ENCODE measurements around the gene TMEM238L. TPM values are rescaled to one million over a fixed set of nuclear protein-coding genes. Genes with fewer than 3 reads are reported as not detected.

Gene TMEM238L
- total RNA-seq, 4 donors from 2014 or later = 0.23 to 7.0 (median 3.1) TPM

DNA sequence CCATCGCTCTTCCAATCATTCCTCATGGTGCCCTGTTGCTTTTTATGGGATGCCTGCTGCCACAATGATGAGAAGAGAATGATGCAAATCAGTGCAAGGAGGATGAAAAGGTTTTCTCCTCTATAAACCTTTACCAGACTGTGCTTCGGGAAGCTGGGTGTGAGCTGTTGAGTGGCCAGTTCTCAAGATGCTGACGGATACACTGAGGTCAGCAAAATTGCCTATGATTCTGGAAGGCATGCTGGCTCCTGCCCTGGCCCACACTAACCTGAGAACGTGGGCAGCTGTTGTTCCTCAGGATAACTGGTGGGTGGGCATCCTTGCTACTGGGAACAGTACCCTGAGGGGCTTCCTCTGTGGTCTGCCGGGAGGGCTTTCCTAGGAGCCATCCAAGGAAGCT, 34.8 kb upstream of the TMEM238L start:
- H3K4me3 ChIP-seq (ENCODE audit: low read depth, poor library complexity, severe bottlenecking) = no peak overlapping the region
- WGBS, 2 donors = 74 to 78% methylated on average over 5 of the region's 5 CpGs
- TF ChIP-seq, protein P1, sequence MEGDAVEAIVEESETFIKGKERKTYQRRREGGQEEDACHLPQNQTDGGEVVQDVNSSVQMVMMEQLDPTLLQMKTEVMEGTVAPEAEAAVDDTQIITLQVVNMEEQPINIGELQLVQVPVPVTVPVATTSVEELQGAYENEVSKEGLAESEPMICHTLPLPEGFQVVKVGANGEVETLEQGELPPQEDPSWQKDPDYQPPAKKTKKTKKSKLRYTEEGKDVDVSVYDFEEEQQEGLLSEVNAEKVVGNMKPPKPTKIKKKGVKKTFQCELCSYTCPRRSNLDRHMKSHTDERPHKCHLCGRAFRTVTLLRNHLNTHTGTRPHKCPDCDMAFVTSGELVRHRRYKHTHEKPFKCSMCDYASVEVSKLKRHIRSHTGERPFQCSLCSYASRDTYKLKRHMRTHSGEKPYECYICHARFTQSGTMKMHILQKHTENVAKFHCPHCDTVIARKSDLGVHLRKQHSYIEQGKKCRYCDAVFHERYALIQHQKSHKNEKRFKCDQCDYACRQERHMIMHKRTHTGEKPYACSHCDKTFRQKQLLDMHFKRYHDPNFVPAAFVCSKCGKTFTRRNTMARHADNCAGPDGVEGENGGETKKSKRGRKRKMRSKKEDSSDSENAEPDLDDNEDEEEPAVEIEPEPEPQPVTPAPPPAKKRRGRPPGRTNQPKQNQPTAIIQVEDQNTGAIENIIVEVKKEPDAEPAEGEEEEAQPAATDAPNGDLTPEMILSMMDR (IDR thresholded peaks at IDR 0.05) = no peak
- TF ChIP-seq POLR2A (IDR thresholded peaks at IDR 0.05) = no peak
- intact Hi-C loops (cut with DNase I; ENCODE audit: low total_unique reads) = loop anchor here (5.0 kb wide), 1 partner anchor 81 kb away; no protein-coding TSS in a partner anchor
- DNase-seq (ENCODE audit: low spot score in 2 of 2) = no peak

- no peak for DNase-seq (ENCODE audit: low spot score in 2 of 2)
- H3K4me3 ChIP-seq (ENCODE audit: low read depth, poor library complexity, severe bottlenecking) = no peak within 1 kb of the TSS
- intact Hi-C loops (cut with DNase I; ENCODE audit: low total_unique reads) = loop anchor here (5.0 kb wide), 1 partner anchor 81 kb away; no protein-coding TSS in a partner anchor
- 69 to 77% methylated on average over 8 of the region's 8 CpGs for WGBS, 2 donors
- no peak for TF ChIP-seq POLR2A (IDR thresholded peaks at IDR 0.05)
- TF ChIP-seq, protein P1 (IDR thresholded peaks at IDR 0.05) = no peak
These were observed 34.0 kb upstream of the TMEM238L start, which contains the start of gene PIRT for GRCh38 chr17:10837921-10838320. Gene PIRT (minus strand): TSS chr17:10838087. CDS start chr17:10825645, 12,442 bp downstream.

DNA sequence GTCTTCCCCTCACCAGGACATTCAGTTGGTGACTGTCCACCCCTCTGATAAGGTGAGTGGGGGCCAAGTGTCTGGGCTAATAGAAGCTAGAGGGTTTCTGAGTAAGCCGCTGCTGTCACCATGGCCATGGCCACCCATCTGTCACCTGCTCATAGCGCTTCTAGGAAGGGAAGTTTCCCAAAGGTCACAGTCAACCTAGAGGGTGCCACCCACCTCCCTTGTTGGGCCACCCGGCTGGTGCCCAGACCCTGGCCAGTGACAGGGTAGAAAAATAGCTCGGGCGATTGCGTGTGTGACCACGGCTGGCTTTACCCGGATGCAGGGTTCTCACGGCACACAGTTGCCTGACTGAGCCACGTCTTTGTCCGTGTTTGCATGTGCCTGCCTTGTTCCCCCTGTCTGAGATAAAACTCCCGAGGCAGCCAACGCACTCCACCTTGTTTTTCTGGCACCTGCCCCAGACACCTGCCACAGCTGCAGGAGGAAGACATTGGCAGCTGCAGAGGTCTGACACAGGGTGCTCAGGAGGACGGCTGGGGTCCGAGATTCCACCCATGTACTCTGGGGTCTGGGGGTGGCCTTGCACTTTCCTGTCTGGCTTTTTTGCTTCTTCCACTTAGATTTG, 33.2 kb upstream of the TMEM238L start:
- WGBS, 2 donors = 47 to 67% methylated on average over 15 of the region's 15 CpGs
- DNase-seq (ENCODE audit: low spot score in 2 of 2) = no peak
- TF ChIP-seq, protein P1 (IDR thresholded peaks at IDR 0.05) = no peak
- TF ChIP-seq POLR2A (IDR thresholded peaks at IDR 0.05) = no peak
- intact Hi-C loops (cut with DNase I; ENCODE audit: low total_unique reads) = loop anchor here (5.0 kb wide), 1 partner anchor 80 kb away; no protein-coding TSS in a partner anchor
- no peak overlapping the region for H3K4me3 ChIP-seq (ENCODE audit: low read depth, poor library complexity, severe bottlenecking)

- WGBS, 2 donors = 88 to 89% methylated on average over 7 of the region's 7 CpGs
- intact Hi-C loops (cut with DNase I; ENCODE audit: low total_unique reads) = loop anchor here (5.0 kb wide), 1 partner anchor 79 kb away; no protein-coding TSS in a partner anchor
- TF ChIP-seq, protein P1 (IDR thresholded peaks at IDR 0.05) = no peak
- TF ChIP-seq POLR2A (IDR thresholded peaks at IDR 0.05) = no peak
These were observed 32.2 kb upstream of the TMEM238L start for GRCh38 chr17:10836145-10836544.

GRCh38 chr17:10831696-10832095, 27.8 kb upstream of the TMEM238L start:
- intact Hi-C loops (cut with DNase I; ENCODE audit: low total_unique reads) = no loop called here
- WGBS, 2 donors = 76 to 78% methylated on average over 5 of the region's 5 CpGs
- TF ChIP-seq, protein P1 (IDR thresholded peaks at IDR 0.05) = no peak
- TF ChIP-seq POLR2A (IDR thresholded peaks at IDR 0.05) = no peak
- H3K4me3 ChIP-seq (ENCODE audit: low read depth, poor library complexity, severe bottlenecking) = no peak overlapping the region
- DNase-seq (ENCODE audit: low spot score in 2 of 2) = no peak

More at GRCh38 chr17:10836145-10836544, 32.2 kb upstream of the TMEM238L start:
- no peak for DNase-seq (ENCODE audit: low spot score in 2 of 2)
- H3K4me3 ChIP-seq (ENCODE audit: low read depth, poor library complexity, severe bottlenecking) = no peak overlapping the region

All from lower leg skin (tissue), 4 donors.